HG03064 (cell line): ENCODE results near the gene TPI1.

Source experiments
- ATAC-seq: cut with Tn5 transposase; IDR thresholded peaks from one replicate; pipeline ENCODE4 v1.9.1; 2021; ENCODE audit warnings: low read depth; ENCODE audit not compliant: unreplicated experiment

The TPI1 gene

GRCh38 chr12:6914246-6914946 is 47.1 kb downstream of the TPI1 start, which contains the start of gene ENO2:
Gene ENO2 (plus strand): TSS chr12:6914580. CDS start chr12:6915833, 1,253 bp downstream.
- ATAC-seq = peak; percentile 72

DNA sequence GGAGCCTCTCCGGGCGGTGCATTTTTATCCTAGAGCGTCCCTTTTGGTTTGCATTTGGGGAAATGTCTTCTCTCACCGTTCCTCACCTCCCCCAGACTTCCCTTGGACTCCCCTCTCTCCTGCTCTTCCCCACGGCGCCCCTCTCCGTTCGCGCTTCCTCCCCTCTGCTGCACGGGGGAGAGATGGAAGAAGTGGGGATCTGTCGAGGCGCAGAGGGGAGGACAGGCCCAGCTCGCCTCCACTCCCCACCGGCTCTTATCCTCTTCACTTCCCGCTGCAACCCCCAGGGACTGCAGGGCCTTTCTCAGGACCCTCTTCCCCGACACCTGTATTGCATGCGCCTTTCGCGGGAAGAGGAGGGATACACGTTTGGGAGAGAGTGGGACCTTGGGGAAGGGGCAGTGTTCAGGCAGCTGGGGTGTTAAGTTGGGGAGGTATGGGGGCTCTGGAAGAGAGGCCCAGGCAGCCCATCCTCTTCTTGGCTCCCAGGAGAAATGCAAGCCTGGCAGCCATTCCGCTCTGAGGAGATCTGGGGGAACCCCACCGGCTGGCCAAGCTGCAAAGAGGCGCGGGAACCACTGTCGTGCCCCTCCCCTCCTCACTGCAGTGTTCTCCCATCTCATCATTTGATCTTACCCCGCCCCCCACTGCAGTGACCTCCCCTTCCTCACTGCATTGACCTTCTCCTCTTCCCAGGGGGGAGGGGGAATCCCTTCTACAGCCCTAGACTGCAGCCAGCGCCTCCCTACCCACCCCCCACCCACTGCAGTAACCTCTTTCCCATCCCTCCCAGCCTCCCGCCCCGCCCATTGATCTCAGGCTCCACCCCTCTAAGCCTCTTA is 47.8 kb downstream of the TPI1 start:
- no peak for ATAC-seq

DNA sequence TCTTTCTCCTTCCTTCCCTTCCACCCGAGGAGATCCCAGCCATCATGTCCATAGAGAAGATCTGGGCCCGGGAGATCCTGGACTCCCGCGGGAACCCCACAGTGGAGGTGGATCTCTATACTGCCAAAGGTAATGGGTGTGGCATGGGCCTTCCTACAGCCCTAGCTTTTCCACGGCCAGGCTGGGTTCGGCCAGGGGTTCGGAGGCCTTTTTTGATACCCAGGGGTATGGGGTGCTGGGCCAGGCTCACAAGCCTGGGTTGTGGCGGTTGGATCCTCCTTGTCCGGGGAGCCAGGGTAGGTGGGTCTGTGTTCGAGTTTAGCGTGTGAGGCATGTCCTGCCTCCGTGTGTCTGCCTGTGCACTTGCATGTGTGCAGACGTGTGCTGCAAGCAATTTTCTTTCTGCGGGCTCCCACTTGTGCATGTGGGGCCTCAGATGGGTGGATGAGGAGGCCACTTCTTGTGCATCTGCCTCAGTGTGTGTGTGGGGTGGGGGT is 48.5 kb downstream of the TPI1 start:
- no peak for ATAC-seq

- ATAC-seq = no peak
These were observed 49.3 kb downstream of the TPI1 start for GRCh38 chr12:6916426-6917200.

GRCh38 chr12:6917491-6918231 is 50.3 kb downstream of the TPI1 start:
- no peak for ATAC-seq

DNA sequence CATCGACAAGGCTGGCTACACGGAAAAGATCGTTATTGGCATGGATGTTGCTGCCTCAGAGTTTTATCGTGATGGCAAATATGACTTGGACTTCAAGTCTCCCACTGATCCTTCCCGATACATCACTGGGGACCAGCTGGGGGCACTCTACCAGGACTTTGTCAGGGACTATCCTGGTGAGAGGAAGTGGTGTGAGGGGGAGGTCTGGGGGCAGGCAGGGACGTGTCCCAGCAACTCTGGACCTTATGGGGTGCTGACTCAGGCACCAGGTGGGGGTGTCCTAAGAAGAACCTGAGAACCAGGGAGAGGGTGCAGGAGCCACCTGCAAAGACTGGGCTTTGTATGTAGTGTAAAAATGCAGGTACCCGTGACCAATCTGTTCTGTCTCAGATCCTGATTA is 52.3 kb downstream of the TPI1 start:
- ATAC-seq = no peak
